Stimulated activated CD8-positive, alpha-beta memory T cell treated with anti-CD3 and anti-CD28 coated beads, Interleukin-12 subunit alpha, Interleukin-12 subunit beta, amount 100 ng/mL, for 24 hours (primary cell): ENCODE measurements around the gene GNAQ.

Source experiments
- DNase-seq: peaks from one replicate; pipeline ENCODE4 v3.0.0-alpha.2; 2020; ENCODE audit errors: extremely low read depth

Gene GNAQ

DNA sequence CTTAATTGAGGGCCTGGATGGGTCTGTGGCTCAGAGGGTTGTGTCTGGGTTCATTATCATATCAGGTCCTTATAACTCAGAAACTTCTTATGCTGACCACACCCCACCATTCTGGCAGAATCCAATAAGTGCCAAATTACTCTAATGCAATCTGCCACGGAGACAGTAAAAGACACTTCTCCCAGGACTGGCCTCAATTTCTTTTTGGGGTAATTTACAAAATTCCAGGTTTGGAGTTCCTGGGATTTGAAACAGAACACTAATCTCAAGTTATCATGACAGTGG, 187.8 kb downstream of the GNAQ start:
- DNase-seq = no peak

DNA sequence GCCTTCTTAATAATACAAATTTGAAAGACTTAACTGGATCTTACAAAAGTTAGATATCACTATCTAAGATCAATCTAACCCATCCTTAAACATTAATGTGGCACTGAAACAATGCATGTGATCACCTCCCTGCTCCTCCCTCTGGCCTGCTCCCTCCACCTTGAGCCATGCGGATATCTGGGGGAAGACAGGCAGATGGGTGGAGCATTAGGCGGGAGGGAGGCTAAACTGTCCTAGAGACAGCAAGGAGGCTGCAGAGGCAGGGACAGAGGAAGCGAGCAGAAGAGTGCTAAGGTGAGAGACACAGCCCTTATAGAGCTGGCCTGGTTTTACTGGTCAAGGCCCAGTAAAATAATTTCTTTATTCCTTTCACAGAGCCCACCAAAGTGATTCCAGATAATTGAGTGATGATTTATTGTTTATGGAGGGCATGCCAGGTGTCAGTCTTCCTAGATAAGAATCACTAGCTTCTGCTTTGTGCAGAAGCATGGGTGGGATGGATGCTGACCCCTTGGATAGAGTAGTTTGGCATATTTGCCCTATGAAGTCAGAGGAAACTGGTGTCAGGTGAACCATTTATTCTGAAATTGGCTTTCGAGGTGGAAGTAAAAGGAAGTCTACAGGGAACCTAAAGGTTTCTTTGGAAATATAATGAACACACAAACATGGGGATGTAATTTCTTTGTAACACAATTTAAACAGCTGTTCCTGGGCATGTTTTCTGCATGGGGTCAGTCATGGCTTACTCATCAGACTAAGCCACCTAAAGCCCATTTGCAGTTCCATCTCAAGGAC, 188.3 kb downstream of the GNAQ start:
- no peak for DNase-seq

DNA sequence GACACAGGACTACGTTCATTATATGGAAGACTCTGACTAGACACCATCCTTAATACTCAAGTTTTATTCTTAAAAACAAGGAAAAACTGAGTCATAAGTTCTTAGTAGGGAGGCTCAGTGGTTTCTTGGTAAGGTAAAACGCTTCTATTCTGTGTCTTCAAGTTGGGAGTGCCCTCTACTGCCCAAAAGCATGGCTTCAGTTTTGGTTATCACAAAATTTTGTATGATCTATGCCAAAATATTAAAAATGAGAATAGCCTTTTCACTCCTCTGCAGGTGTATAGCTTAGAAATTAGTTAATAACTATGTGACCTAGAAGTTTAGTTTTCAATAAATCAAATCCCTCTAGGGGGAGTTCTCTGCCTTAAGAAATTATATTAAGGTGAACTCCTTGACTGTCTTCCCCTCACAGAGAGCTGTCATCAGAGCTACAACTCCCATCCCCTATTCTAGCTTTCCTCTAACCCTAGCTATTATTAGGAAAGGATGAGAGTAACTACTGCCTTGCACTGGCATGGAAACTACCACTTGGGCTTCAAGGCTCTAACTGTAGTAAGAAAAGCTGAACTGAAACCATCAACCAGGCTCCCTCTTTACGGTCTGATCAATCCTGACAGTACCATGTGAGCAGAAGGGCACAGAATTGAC, 189.7 kb downstream of the GNAQ start:
- no peak for DNase-seq

DNA sequence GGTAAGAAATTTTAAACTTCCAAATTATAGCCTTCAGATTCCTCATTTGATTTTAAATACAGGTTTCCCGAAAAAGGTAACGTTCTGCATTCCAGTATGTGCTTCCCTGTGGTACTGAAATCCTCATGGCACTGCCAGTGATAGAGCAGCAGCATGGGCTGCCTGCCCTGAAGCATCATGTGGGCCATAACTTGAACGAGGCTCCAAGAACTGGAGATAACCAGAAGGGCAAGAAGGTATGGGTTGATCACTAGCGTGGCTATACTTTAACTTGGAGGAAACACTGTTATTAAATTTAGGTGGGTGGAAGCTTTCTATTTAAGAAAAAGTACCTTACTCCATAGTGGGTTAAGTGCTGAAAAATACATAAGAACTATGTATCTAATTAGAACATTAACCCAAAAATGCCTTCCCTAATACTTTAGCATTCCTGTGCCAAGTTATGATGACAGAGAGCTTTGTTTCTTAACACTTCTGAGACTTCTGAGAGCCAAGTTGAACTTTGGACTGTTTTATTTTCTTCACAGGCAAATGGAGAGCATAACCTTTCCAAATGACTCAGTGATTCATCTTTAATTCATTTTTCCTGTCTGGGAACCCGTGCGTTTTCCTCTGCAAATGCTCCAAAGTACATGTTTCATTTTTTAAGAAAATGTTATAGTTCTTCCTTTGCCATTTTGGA, 192.0 kb downstream of the GNAQ start:
- DNase-seq = no peak

DNA sequence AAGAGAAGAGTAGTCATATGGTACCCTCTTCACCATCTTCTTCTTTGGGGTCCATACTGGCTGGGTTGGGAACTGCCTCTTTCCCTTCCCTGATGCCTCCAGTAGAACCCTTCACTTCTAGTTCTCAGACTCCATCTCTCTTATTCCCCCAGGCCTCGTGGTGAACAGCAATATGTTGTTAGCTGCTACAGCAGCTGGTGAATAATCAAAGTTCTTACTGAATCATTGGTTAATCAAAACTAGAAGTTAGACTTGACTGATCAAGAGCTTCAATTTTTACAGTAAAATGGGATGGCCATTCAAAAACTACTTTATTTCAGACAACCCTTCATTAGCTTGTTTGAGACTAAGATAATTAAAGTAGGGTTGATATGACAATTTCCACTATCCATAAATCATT, 192.6 kb downstream of the GNAQ start:
- no peak for DNase-seq

DNA sequence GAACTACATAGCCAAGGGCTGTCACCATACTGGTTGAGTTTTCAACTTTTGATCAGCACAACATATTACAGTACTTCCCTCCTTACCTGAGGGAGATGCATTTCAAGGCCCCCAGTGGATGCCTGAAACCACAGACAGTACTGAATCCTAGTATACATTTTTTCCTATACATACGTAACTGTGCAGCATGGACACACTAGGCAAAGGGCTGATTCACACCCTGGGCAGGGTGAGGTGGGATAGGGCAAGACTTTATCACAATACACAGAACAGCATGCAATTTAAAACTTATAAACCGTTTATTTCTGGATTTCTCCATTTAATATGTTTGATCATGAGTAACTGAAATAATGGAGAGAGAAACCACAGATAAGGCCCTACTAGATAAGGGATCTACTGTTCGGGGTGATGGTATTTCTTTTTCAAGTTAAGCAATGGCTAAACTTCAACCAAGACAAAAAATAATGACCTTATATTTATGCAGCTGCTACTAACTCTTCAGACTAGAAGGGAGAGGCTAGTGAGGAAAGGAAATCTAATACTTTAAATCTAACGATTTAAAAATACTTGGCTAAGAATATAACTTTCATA, 196.6 kb downstream of the GNAQ start:
- no peak for DNase-seq

DNA sequence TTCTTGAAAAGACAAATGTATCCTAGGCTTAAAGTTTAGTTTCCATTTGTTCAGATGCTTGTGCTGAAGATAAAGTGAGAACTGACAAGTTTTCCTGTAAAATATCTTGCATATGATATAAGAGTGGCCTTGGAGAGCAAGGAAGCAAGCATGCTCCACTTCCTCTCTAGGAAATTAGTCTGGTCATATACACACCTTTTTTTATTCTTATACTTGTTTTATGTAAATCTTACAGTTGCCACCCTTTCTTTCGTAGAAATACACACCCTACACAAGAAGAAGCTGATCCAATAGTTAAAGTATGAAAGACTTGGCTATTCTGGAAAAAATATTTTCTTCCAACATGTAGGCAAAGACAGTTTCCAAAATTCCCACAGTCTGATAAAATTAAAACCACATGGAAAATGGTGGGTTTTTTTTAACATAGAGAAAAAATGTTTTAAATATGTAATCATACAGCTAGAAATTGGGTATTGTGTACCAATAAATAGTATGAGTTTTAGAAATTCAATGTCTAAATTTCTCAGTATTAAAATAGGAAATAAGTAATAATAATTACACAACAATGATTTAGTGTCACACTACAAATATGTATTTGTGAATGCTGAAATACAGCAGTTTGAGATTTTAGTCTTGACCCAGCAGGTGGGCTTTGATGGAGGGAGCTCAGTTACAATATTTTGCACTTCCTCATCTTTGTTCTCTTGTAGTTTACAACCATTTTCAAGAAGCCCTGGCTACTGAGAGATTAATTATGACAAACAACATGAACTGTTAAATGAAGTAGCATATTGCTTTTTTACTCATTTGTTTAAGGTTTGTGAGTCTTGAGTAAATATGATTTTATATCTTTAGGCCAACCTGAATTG, 197.8 kb downstream of the GNAQ start:
- DNase-seq = no peak

DNA sequence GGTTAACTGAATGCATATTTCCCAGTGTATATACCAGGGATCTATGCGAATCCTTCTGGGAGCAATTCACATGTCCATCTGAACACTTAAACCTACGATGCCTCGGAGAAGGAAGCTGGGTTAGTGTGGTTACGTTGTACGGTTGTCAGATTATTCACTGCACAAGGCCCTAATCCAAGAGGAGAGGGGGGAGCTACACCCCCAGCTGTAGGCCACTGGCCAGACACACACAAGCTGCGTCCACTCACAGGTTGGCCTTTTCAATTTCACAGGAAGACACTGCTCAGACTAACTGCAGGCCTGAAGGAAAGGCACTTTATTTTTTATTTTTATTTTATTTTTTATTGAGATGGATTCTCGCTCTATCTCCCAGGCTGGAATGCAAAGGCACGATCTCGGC, 199.0 kb downstream of the GNAQ start:
- no peak for DNase-seq

DNA sequence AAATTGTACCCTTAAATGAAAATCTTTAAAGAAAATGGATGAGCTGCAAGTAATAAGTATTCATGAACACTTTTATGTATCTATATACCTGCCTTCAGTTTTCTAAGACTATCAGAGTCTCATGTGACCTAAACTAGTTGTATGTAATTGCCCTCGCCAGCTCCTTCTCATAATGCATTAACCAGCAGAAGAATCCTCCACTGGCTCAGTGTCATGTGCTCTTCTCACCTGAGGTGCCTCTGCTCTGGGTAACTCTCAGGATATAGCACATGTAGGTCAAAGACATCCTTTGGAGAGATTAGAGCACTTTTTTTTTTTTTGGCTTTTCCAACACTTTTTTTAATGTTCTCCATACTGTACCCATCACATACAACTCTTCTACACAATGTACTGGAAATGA, 199.8 kb downstream of the GNAQ start:
- DNase-seq = no peak

DNA sequence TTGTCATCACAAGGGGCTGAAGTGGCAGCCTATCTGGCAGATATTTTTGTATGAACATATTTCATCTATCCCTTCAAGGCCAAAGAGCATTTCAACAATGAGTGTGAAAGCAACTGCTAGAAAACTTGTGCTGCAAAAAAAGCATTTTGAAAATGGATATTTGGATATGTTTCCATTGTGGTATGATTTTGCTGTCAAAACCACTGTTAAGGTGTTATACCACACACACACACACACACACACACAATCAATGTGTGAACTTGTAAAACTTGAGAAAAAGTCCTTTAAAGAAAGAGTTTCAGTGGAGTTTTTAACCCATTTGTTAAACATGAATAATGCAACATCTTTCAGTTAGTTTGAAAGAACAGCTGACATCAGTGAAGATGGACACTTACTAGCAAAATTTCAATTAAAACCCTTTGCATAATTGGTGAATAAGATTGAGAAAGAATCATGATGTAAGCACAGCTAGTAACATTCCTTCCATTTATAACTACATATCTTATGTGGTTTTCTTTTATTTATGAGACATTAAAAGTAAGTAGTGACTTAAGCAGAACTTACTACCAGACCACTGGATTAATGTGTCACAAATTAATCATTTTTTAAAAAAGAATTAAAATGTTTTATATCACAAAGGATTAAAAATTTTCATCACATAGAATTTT, 200.9 kb downstream of the GNAQ start:
- no peak for DNase-seq

DNA sequence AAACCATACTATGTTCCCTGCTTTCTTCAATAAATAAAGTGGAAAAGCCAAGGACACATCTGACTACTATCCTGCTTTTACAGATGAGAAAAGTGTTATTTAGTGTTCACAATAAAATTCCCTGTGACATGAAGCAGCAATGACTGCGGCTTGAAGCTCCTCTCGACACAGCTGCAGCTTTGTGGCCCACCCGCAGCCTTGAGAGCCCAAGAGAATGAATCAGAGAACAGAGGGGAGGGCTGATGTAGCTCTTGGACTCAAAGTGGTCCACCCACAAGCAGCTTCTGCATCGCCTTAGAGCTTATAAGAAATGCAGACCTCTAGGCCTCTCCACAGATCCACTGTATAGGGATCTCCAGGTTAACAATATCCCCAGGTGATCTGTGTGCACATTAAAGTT, 202.2 kb downstream of the GNAQ start:
- no peak for DNase-seq

DNA sequence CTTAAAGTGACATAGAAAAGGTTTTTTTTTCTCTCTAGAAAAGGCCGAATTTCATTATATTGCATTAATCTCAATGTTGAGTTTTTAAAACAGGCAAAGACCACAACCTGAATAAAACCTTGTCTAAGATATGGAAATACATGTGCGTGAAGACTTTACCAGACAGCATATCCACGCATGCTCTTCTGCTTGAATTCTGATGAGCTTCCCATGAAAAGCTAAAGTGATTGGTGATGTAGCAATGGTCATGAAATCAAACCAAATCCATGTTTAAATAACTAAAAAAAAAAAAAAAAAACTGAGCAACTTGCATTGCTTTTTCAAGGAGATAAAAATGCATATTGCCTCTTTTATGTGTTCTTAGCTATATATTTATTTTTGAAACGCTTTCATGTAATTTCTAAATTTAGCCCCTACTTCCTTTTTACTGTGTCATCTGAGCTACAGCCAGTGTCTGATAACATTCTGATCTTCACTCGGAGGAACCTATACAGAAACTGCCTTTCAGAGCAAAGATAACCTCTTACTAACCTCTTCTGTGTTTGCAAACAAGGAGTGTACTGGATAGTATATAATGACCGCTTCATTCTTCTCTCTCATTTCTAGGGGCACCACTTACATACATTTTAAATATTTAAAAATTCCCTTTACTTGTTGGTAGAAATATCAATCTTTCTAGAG, 204.4 kb downstream of the GNAQ start:
- DNase-seq = no peak

DNA sequence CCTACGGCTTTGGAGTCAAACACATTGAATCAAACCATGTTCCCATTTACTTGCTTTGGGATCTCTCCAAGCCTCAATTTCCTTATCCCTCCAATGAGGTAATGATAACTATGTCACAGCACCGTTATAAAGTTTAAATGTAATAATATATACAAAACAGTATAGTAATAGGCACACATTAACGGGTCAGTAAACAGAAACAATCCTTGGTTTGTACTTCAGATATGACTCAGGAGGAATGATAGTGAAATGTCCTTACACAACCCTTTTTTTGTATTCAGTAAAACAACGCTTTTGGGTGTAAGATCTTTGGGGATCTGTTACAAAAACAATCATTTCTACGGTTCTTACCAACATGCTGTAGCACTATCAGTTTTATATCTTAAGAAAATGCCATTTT, 205.0 kb downstream of the GNAQ start:
- no peak for DNase-seq

DNA sequence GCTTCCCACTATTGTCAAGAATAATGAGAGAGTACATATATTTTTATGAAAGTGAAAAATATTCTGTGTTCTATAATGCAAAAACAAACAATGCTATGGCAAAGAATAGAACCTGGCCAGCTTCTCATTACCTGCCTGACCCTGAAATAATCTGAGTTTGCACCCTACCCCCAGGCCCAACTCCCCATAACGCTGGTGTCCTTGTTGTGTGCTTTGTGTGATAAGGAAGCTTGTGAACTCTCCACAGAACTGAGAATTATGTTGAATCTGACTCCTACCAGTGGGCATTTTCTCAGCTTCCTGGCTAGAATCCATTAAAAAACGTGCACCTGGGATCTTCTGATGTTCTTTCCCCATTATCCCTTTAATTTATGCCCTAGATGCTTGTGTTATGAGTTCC, 205.5 kb downstream of the GNAQ start:
- DNase-seq = no peak

DNA sequence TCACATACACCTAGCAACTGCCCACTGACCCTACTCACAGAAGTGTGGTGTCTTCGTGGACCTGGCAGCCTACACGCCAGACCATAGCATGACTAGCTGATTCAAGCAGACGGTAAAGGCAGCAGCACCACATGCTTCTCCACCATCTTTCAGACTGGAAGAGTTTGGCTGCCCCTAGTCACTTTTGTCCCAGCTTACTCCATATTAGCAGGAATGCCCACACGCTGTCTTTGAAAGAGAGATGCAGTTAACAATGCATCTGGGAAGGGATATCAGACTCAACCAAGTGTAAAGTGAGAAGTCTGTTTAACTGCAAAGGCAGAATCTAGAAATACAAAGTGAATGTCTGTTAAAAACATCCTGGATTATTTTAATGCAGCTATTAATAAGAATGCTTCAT, 206.2 kb downstream of the GNAQ start:
- no peak for DNase-seq

DNA sequence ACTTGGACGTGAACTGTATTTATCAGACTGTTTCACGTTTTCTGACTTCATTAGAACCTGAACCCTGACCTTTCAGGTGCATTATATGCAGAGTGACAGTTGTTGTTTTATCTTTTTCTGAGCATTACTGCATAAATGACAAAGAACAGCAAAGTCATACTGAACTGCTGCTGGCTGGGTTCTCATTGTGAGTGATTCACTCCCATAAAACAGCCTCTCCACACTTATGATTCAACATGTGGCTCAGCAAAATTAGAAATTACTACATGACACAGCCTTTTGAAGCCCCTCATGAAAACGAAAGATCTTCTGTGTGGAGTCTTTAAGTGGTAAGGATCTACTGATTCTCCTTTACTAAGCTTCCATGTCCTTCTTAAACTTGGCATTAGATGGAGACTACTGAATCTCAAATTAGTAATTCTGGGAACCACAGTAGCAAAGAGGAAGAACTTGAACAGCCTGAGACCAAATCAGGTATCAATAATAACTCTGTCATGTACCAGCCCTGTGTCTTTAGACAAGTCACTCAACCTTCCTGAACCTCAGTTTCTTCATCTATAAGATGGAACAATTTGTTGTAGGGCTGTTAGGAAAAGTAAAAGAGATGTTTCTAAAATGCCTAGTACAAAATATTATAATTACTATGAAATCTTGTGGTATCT, 211.2 kb downstream of the GNAQ start:
- DNase-seq = no peak

DNA sequence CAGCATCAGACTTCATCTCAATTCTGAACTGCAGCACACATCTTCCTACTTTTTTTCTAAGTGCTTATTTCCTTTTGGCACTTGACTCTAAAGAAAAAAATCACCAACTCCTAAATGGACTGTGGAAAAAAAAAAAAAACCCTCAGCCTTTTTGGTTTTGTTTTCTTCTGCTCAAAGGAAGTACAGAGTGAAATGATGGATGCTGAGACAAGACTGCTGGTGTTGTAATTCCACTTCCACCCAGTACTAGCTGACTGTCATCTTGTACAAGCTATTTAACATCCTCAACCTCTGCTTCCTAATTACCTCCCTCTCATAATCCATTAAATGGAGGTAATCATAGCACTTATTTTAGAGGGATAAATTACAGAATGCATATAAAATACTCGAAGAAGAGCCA, 212.0 kb downstream of the GNAQ start:
- DNase-seq = no peak

DNA sequence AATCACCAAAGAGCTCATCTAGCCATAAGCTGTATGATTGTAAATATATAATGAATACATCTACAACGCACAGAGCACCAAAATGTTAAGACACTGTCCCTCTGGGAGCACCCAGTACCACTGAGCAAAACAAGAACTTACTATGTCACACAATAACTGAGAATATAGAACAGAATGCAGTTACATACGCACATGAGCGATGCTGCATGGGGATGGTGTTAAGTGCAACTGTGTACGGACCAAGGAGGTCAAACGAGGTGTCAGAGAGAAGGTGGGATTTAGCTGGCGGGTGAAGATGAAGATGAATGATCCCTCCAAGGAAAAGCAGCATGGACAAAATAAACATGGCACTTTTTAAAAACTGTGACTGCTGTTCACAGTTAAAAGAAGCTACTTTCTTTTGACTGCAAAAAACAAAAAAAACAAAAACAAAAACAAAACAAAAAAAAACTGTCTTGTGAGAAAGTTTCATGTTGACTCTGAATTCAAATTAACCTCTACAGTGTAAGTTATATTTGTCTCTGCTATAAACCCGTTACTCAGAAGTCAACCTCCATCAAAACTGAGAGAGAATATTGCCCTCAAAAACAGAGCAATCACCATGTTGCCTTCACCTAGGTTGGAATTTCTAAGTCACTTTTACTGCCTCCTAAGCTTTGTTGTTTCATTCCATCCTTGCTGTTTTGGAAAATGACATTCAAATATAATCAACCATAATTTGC, 213.9 kb downstream of the GNAQ start:
- DNase-seq = no peak

DNA sequence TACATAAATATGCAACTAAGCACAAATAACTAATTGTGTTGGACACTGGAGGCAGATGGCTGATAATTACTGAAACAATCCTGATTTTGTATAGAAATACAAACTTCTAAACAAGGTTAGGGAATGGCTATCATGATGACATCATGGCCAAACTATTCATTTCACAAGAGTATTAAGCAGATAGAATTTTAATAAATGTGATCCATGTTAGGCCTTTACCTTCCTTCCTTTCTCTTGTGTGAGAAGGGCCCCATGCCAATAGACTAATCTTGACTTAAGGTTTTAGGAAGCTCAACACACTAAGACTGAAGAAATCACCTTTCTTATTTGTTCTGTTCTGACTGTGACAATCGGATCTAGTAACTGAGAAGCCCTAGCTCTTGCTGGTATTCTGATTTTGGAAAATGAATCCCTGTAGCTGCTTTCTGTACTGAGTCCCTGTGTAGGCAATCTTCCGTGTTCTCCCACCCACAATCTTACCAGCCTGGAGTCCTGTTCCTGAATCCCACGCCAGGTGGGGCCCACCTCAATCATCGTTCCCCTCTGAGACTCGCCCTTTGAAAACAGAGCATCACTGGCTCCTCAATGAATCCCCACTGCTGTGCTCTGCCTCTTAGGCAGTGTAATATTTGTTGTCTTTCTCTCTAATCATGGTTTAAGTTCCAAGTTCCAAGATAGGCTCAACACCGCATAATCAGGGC, 214.8 kb downstream of the GNAQ start:
- no peak for DNase-seq
